Cardiac muscle cell (in vitro differentiated cells and primary cell): ENCODE results near the gene DNMT3A. TPM values are rescaled to one million over a fixed set of nuclear protein-coding genes. Genes with fewer than 3 reads are reported as not detected.

ENCODE experiments used
- DNase-seq, 2 donors: peaks; one replicate each; pipeline versions ENCODE4 v3.0.0 to v3.0.0-alpha.2; 2010 to 2017; ENCODE audit warnings: low read depth in 1 of 2, low spot score in 1 of 2
- H3K27ac ChIP-seq: fragments of 200-600 bp; sonication (generic); 2 replicates; pipeline ENCODE4 v1.5.1; 2016
- H3K27me3 ChIP-seq: fragments of 200-600 bp; sonication (generic); 2 replicates; pipeline ENCODE4 v1.6.0; 2016; ENCODE audit warnings: control low read depth
- H3K36me3 ChIP-seq: fragments of 200-600 bp; sonication (generic); 2 replicates; pipeline ENCODE4 v1.5.1; 2016; ENCODE audit warnings: control low read depth
- H3K4me1 ChIP-seq: fragments of 200-600 bp; sonication (generic); 2 replicates; pipeline ENCODE4 v1.8.1; 2017; ENCODE audit warnings: low read depth, mild to moderate bottlenecking, mixed run types
- H3K4me3 ChIP-seq: fragments of 200-600 bp; sonication (generic); 2 replicates; pipeline ENCODE4 v1.5.1; 2016; ENCODE audit warnings: mild to moderate bottlenecking
- H3K9me3 ChIP-seq: fragments of 200-600 bp; sonication (generic); 2 replicates; pipeline ENCODE4 v1.5.1; 2017; ENCODE audit warnings: low read depth, mild to moderate bottlenecking, control low read depth
- polyA plus RNA-seq: library from polyadenylated mRNA; unstranded; fragments of >200 nt; fragmentation: Nextera tagmentation; extraction: Ambion mirVana; gene quantifications from 2 replicates; pipeline ENCODE4 v1.2.1, GENCODE V29; 2016
- total RNA-seq: library from RNA; depleted of rRNA; stranded (reverse); fragments of >200 nt; gene quantifications from 2 replicates; pipeline ENCODE4 v1.2.3, GENCODE V29; 2016
- TF ChIP-seq, protein P1 (sequence below): IDR thresholded peaks from 2 replicates; pipeline ENCODE4 v1.5.1; 2012; ENCODE audit warnings: low read depth, mild to moderate bottlenecking, low read length

DNMT3A gene
- total and polyA plus RNA-seq, 2 experiments from 2014 or later: 52.9 to 116 TPM

DNA sequence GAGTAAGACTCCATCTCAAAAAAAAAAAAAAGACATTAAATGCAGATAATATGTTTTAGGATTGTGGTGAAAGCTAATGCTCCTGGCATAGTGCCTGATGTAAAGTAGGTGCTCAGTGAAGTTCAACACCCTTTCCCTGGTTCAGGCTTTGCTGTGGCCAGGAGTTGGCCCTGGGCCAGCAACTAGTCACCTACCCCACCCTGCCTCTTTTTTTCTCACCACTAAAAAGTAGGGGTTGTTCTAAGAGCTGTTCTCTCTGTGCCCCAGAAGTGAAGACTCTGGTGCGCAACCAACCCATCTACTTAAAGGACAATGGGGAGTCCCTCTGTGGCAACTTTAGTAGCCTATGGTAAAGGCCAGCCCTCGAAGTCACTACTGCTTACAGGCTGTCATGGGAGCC lies 75.9 kb downstream of the DNMT3A start:
- H3K9me3 ChIP-seq: no peaks in the 10 kb centered on the region
- no peak overlapping the region for H3K27ac ChIP-seq
- no peaks in the 10 kb centered on the region for H3K36me3 ChIP-seq
- no peaks in the 10 kb centered on the region for H3K27me3 ChIP-seq
- DNase-seq: no peak
- H3K4me1 ChIP-seq: peaks cover 12% of the 10 kb centered on the region
- no peak overlapping the region for H3K4me3 ChIP-seq
- TF ChIP-seq, protein P1, sequence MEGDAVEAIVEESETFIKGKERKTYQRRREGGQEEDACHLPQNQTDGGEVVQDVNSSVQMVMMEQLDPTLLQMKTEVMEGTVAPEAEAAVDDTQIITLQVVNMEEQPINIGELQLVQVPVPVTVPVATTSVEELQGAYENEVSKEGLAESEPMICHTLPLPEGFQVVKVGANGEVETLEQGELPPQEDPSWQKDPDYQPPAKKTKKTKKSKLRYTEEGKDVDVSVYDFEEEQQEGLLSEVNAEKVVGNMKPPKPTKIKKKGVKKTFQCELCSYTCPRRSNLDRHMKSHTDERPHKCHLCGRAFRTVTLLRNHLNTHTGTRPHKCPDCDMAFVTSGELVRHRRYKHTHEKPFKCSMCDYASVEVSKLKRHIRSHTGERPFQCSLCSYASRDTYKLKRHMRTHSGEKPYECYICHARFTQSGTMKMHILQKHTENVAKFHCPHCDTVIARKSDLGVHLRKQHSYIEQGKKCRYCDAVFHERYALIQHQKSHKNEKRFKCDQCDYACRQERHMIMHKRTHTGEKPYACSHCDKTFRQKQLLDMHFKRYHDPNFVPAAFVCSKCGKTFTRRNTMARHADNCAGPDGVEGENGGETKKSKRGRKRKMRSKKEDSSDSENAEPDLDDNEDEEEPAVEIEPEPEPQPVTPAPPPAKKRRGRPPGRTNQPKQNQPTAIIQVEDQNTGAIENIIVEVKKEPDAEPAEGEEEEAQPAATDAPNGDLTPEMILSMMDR: no peak

DNA sequence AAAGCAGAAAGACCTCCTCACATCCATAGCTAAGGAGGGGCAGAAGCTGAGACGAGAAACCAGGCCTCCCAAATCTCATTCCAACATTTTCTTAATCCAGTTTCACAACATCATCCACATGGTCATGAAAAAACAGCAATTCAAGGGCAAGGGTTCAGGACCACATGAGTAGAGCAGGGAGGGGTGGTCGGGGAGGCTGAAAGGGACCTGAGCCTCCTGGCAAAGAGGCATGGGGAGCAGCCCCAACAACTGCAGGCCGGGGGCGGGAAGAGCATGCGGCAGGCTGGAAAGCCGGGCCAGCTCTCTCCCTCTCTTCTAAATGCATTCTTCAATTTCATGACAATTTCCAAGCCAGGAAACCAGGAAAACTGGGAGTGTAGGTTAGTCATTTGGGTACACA lies 76.7 kb downstream of the DNMT3A start:
- Histone ChIP-seq H3K4me1 (peaks cover 16% of the 10 kb centered on the region), H3K9me3 (no peaks in the 10 kb centered on the region), H3K4me3 (no peak overlapping the region), H3K27me3 (no peaks in the 10 kb centered on the region), H3K36me3 (no peaks in the 10 kb centered on the region), H3K27ac (no peak overlapping the region)
- TF ChIP-seq, protein P1: no peak
- no peak for DNase-seq

DNA sequence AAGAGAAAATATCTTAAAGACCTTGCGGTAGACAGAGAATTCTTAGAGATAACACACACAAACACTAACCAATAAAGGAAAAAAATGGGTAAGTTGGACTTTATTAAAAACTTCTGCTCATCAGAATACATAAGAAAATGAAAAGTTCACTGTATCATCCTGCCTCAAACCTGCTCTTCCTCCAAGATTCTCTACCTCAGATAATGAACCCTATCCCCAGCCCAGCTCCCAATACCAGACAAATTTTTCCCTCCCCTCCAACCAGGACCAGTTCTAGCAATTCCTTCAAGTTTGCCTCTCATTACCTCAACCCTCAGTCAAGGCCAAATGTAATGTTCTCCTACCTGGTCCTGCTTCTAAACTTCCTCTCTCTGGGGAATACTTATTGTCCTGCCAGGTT lies 79.4 kb downstream of the DNMT3A start:
- Histone ChIP-seq H3K36me3 (no peaks in the 10 kb centered on the region), H3K9me3 (no peaks in the 10 kb centered on the region), H3K4me3 (no peak overlapping the region), H3K27ac (no peak overlapping the region), H3K27me3 (no peaks in the 10 kb centered on the region), H3K4me1 (peaks cover 31% of the 10 kb centered on the region)
- TF ChIP-seq, protein P1: no peak
- no peak for DNase-seq

DNA sequence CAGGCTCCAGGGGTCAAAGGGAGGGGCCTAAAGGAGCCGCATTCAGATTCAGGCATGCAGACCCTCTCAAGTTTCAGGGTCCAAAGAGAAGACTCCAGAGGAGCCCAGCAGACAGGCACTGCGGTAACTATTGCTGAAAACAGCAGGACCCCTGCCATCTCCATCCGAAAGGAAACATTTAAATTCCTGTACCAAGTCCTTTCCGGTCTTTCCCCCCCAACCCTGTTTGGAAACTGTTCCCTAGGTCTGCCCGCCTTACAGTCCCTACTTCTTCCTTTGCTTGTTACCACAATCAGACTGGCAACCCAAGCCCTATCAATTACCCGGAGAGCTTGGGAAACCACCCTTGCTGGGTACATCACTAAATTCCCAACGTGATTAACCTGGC lies 82.0 kb downstream of the DNMT3A start:
- H3K4me1 ChIP-seq: peaks cover 45% of the 10 kb centered on the region
- peak in 1 of 2 donors; percentile 61 for DNase-seq
- no peaks in the 10 kb centered on the region for H3K27me3 ChIP-seq
- no peak overlapping the region for H3K4me3 ChIP-seq
- no peaks in the 10 kb centered on the region for H3K9me3 ChIP-seq
- H3K36me3 ChIP-seq: no peaks in the 10 kb centered on the region
- TF ChIP-seq, protein P1: no peak
- H3K27ac ChIP-seq: peak overlapping the region; percentile 83

DNA sequence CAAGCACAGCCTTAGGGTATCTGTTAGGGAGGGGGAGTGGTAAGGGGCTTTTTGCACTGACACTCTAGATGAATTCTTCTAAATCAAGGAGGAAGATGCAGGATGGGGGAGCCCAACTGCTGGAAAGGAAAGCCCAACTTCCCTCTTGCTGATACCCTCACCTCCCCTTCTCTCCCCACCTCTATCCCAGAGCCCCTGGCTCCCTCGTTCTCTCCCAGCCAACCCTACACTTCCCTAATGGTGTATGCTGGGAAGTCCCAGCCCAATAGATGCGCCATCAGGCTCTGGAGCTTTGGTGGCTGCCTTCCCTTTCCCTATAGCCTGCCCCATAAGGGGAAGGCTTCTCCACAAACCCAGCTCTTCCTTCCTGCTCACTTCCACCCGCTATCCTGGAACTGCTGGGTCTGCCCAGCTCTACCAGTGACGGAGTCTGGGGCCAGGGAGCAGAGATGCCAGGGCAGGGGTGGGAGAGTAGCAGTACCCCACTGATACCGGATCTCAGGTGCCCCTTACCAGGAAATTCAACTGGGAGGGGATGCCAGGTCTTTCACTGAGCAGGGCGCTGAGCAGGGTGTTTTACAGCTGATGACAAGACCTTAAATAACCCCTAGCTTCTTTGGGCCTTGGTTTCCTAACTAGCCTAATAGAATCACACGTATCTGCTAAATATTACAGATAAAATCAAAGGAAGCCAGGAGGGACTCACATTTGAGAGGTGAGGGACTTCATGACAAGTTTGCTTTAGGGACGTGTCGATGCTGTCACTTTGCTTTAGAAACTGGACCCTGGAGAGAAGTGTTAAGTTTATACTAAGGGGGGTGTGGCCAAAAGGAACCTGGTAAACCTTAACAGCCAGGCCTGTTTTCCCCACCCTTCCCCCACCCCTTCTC lies 82.6 kb downstream of the DNMT3A start:
- H3K36me3 ChIP-seq: no peaks in the 10 kb centered on the region
- peak overlapping the region; percentile 83 for H3K27ac ChIP-seq
- TF ChIP-seq, protein P1: no peak
- no peaks in the 10 kb centered on the region for H3K27me3 ChIP-seq
- H3K4me3 ChIP-seq: no peak overlapping the region
- H3K9me3 ChIP-seq: no peaks in the 10 kb centered on the region
- DNase-seq: no peak
- H3K4me1 ChIP-seq: peaks cover 45% of the 10 kb centered on the region
